DOHH2 (cell line): Measurements from ENCODE around the gene VANGL1.

Source experiments
- H3F3A ChIP-seq: fragments of 200-600 bp; sonication (generic), shearing (Covaris generic); 2 replicates; pipeline ENCODE4 v1.6.0; 2016; ENCODE audit warnings: antibody characterized with exemption, mild to moderate bottlenecking; ENCODE audit not compliant: control insufficient read depth, insufficient read depth
- H3K27ac ChIP-seq: fragments of 200-600 bp; sonication (generic); 2 replicates; pipeline ENCODE4 v1.5.1; 2014; ENCODE audit warnings: low read depth, mild to moderate bottlenecking, low read length, moderate library complexity
- H3K27me3 ChIP-seq: fragments of 200-600 bp; sonication (generic); 2 replicates; pipeline ENCODE4 v1.6.1; 2014; ENCODE audit warnings: mild to moderate bottlenecking, low read length, mixed read lengths; ENCODE audit not compliant: control insufficient read depth
- H3K36me3 ChIP-seq: fragments of 200-600 bp; sonication (generic); 2 replicates; pipeline ENCODE4 v1.6.1; 2014; ENCODE audit warnings: mild to moderate bottlenecking, low read length, moderate library complexity, mixed read lengths; ENCODE audit not compliant: control insufficient read depth
- H3K4me1 ChIP-seq: fragments of 200-600 bp; sonication (generic); 2 replicates; pipeline ENCODE4 v1.6.1; 2014; ENCODE audit warnings: mild to moderate bottlenecking, low read length, mixed read lengths; ENCODE audit not compliant: control insufficient read depth
- H3K4me2 ChIP-seq: fragments of 200-600 bp; sonication (generic); 2 replicates; pipeline ENCODE4 v1.6.0; 2014; ENCODE audit warnings: mild to moderate bottlenecking, low read length, moderate library complexity
- H3K4me3 ChIP-seq: fragments of 200-600 bp; sonication (generic); 2 replicates; pipeline ENCODE4 v1.5.1; 2014; ENCODE audit warnings: mild to moderate bottlenecking, low read length, mixed read lengths
- H3K79me2 ChIP-seq: fragments of 200-600 bp; sonication (generic); 2 replicates; pipeline ENCODE4 v1.6.1; 2014; ENCODE audit warnings: mild to moderate bottlenecking, low read length, mixed read lengths; ENCODE audit not compliant: control insufficient read depth
- H3K9me2 ChIP-seq: fragments of 200-600 bp; sonication (generic); replicated peaks from 2 replicates; pipeline ENCODE4 v1.6.1; 2014; ENCODE audit warnings: mild to moderate bottlenecking, low read length, mixed read lengths; ENCODE audit not compliant: control insufficient read depth
- H3K9me3 ChIP-seq: fragments of 200-600 bp; sonication (generic); 2 replicates; pipeline ENCODE4 v1.6.1; 2014; ENCODE audit warnings: antibody characterized with exemption, low read length, mixed read lengths; ENCODE audit not compliant: control insufficient read depth, insufficient read depth
- H4K20me1 ChIP-seq: fragments of 200-600 bp; sonication (generic); 2 replicates; pipeline ENCODE4 v1.6.0; 2014; ENCODE audit warnings: low read depth, mild to moderate bottlenecking, antibody characterized with exemption, low read length, moderate library complexity; ENCODE audit not compliant: control insufficient read depth, insufficient read depth
- EZH2phosphoT487 ChIP-seq: fragments of 200-600 bp; sonication (generic); IDR thresholded peaks from 2 replicates; pipeline ENCODE4 v1.6.1; 2017; ENCODE audit warnings: borderline replicate concordance, mild to moderate bottlenecking, antibody characterized with exemption, low read length, moderate library complexity, mixed read lengths
- TF ChIP-seq, protein P1 (sequence below): fragments of 200-600 bp; sonication (generic); IDR thresholded peaks from one replicate; pipeline ENCODE4 v1.5.1; 2014; ENCODE audit warnings: antibody characterized with exemption, mild to moderate bottlenecking, low read depth, low read length; ENCODE audit not compliant: poor library complexity, severe bottlenecking

VANGL1 gene

GRCh38 chr1:115668579-115668978 is 26.8 kb downstream of the VANGL1 start:
- no peaks in the 10 kb centered on the region for H3K4me1 ChIP-seq
- H4K20me1 ChIP-seq = no peaks in the 10 kb centered on the region
- no peaks in the 10 kb centered on the region for H3K36me3 ChIP-seq
- no peak for TF ChIP-seq EZH2phosphoT487
- TF ChIP-seq, protein P1, sequence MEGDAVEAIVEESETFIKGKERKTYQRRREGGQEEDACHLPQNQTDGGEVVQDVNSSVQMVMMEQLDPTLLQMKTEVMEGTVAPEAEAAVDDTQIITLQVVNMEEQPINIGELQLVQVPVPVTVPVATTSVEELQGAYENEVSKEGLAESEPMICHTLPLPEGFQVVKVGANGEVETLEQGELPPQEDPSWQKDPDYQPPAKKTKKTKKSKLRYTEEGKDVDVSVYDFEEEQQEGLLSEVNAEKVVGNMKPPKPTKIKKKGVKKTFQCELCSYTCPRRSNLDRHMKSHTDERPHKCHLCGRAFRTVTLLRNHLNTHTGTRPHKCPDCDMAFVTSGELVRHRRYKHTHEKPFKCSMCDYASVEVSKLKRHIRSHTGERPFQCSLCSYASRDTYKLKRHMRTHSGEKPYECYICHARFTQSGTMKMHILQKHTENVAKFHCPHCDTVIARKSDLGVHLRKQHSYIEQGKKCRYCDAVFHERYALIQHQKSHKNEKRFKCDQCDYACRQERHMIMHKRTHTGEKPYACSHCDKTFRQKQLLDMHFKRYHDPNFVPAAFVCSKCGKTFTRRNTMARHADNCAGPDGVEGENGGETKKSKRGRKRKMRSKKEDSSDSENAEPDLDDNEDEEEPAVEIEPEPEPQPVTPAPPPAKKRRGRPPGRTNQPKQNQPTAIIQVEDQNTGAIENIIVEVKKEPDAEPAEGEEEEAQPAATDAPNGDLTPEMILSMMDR = no peak
- no peaks in the 10 kb centered on the region for H3K9me2 ChIP-seq
- no peaks in the 10 kb centered on the region for H3K79me2 ChIP-seq
- no peaks in the 10 kb centered on the region for H3K27me3 ChIP-seq
- no peaks in the 10 kb centered on the region for H3F3A ChIP-seq
- no peak overlapping the region for H3K4me2 ChIP-seq
- no peak overlapping the region for H3K27ac ChIP-seq
- no peak overlapping the region for H3K4me3 ChIP-seq
- no peaks in the 10 kb centered on the region for H3K9me3 ChIP-seq

- no peaks in the 10 kb centered on the region for H3K9me2 ChIP-seq
- H3K4me3 ChIP-seq = no peak overlapping the region
- H4K20me1 ChIP-seq = no peaks in the 10 kb centered on the region
- H3K9me3 ChIP-seq = no peaks in the 10 kb centered on the region
- no peaks in the 10 kb centered on the region for H3K27me3 ChIP-seq
- no peaks in the 10 kb centered on the region for H3K79me2 ChIP-seq
- no peaks in the 10 kb centered on the region for H3K4me1 ChIP-seq
- no peaks in the 10 kb centered on the region for H3F3A ChIP-seq
- TF ChIP-seq, protein P1 = no peak
- TF ChIP-seq EZH2phosphoT487 = no peak
- no peak overlapping the region for H3K4me2 ChIP-seq
- H3K27ac ChIP-seq = no peak overlapping the region
- H3K36me3 ChIP-seq = no peaks in the 10 kb centered on the region
Measured at GRCh38 chr1:115669002-115669673, 27.4 kb downstream of the VANGL1 start.

DNA sequence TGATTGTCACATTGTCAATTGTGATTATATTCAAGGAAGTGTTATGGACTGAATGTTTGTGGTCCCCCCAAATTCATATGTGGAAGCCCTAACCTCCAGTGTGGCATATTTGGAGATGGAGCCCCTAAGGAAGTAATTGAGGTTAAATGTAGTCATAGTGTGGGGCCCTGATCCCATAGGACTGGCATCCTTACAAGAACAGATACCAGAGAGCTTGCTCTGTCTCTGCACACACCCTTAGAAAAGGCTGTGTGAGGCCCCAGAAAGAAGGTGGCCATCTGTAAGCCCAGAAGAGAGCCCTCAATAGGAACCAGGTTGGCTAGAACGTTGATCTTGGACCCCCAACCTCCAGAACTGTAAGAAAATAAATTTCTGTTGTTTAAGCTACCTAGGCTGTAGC is 28.1 kb downstream of the VANGL1 start:
- H3K79me2 ChIP-seq = no peaks in the 10 kb centered on the region
- H3K4me3 ChIP-seq = no peak overlapping the region
- H3F3A ChIP-seq = no peaks in the 10 kb centered on the region
- H4K20me1 ChIP-seq = no peaks in the 10 kb centered on the region
- H3K4me2 ChIP-seq = no peak overlapping the region
- H3K27ac ChIP-seq = no peak overlapping the region
- H3K9me2 ChIP-seq = no peaks in the 10 kb centered on the region
- TF ChIP-seq EZH2phosphoT487 = no peak
- TF ChIP-seq, protein P1 = no peak
- H3K4me1 ChIP-seq = no peaks in the 10 kb centered on the region
- H3K36me3 ChIP-seq = no peaks in the 10 kb centered on the region
- no peaks in the 10 kb centered on the region for H3K27me3 ChIP-seq
- no peaks in the 10 kb centered on the region for H3K9me3 ChIP-seq
